OCI-LY1 (cell line): ENCODE data around the gene EXOC6B.

Experiments
- CTCF ChIP-seq: fragments of 200-600 bp; sonication (generic), shearing (Covaris generic); IDR thresholded peaks from 2 replicates; pipeline ENCODE4 v1.5.1; 2017; ENCODE audit warnings: mild to moderate bottlenecking, antibody characterized with exemption, low read length, moderate library complexity, mixed read lengths
- EZH2 ChIP-seq: fragments of 200-600 bp; sonication (generic), shearing (Covaris generic); IDR thresholded peaks from 2 replicates; pipeline ENCODE4 v1.8.0; 2017; ENCODE audit warnings: borderline replicate concordance, mixed run types, mild to moderate bottlenecking, antibody characterized with exemption, low read length, moderate library complexity, mixed read lengths

- TF ChIP-seq CTCF (no peak), EZH2 (no peak)
These were observed 387.5 kb downstream of the EXOC6B start for GRCh38 chr2:72438364-72438763.
